Keratinocyte (primary cell): Measurements from ENCODE around the gene NCEH1.

ENCODE experiments used
- EZH2 ChIP-seq: IDR thresholded peaks from one replicate; pipeline ENCODE4 v1.6.1; 2012; ENCODE audit warnings: inconsistent platforms, mild to moderate bottlenecking, low read length, moderate library complexity
- TF ChIP-seq, protein P1 (sequence below), 3 experiments: IDR thresholded peaks in 1 of 3; conservative IDR thresholded peaks in 1 of 3; optimal IDR thresholded peaks in 1 of 3; 2 replicates in 2 of 3; 3 replicates in 1 of 3; pipeline versions ENCODE3 to v1.5.1; 2011; ENCODE audit warnings: low read length in 3 of 3, mild to moderate bottlenecking in 3 of 3, moderate library complexity in 2 of 3, control low read depth in 1 of 3, inconsistent platforms in 1 of 3; ENCODE audit not compliant: insufficient read depth in 2 of 3; ENCODE audit errors: extremely low read depth in 1 of 3

DNA sequence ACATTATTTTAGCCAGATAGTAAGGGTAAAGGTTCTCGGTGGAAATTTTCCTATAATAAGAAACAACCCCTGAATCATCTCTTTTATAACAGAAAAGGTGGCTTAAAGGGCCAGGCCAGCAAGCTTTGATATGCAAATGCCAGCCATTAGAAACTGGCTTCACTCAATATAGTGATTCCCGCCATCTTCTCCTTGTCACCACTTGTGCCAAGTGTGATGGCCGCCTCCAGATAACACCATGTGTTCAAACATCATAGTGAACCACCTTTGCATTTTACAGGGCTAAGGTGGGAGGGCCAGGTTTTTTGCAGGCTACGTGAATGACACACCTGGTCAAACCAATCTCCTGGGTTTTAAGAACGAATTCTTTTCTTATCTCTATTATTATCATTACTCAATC lies 31.3 kb downstream of the NCEH1 start:
- TF ChIP-seq, protein P1, sequence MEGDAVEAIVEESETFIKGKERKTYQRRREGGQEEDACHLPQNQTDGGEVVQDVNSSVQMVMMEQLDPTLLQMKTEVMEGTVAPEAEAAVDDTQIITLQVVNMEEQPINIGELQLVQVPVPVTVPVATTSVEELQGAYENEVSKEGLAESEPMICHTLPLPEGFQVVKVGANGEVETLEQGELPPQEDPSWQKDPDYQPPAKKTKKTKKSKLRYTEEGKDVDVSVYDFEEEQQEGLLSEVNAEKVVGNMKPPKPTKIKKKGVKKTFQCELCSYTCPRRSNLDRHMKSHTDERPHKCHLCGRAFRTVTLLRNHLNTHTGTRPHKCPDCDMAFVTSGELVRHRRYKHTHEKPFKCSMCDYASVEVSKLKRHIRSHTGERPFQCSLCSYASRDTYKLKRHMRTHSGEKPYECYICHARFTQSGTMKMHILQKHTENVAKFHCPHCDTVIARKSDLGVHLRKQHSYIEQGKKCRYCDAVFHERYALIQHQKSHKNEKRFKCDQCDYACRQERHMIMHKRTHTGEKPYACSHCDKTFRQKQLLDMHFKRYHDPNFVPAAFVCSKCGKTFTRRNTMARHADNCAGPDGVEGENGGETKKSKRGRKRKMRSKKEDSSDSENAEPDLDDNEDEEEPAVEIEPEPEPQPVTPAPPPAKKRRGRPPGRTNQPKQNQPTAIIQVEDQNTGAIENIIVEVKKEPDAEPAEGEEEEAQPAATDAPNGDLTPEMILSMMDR (optimal IDR thresholded peaks at IDR 0.05 in 1 of 3, IDR thresholded peaks at IDR 0.05 in 1 of 3, conservative IDR thresholded peaks at IDR 0.05 in 1 of 3; ENCODE audit: extremely low read depth in 1 of 3, insufficient read depth in 2 of 3, low read length in 3 of 3) = no peak
- TF ChIP-seq EZH2 = no peak
